D721Med (cell line): ENCODE data around the gene FMNL3.

Source experiments
- DNase-seq: peaks from one replicate; pipeline ENCODE4 v3.0.0; 2011; ENCODE audit warnings: low spot score; ENCODE audit not compliant: insufficient read length
- FAIRE-seq: peaks from 2 replicates; lab custom pipeline; 2011; peaks lifted over from hg19 to GRCh38; lab: Jason Lieb, UNC
- TF ChIP-seq, protein P1 (sequence below): IDR thresholded peaks from 2 replicates; pipeline ENCODE4 v1.5.1; 2012; ENCODE audit warnings: mild to moderate bottlenecking, control low read depth; ENCODE audit not compliant: insufficient read depth; ENCODE audit errors: missing control alignments

The FMNL3 gene

DNA sequence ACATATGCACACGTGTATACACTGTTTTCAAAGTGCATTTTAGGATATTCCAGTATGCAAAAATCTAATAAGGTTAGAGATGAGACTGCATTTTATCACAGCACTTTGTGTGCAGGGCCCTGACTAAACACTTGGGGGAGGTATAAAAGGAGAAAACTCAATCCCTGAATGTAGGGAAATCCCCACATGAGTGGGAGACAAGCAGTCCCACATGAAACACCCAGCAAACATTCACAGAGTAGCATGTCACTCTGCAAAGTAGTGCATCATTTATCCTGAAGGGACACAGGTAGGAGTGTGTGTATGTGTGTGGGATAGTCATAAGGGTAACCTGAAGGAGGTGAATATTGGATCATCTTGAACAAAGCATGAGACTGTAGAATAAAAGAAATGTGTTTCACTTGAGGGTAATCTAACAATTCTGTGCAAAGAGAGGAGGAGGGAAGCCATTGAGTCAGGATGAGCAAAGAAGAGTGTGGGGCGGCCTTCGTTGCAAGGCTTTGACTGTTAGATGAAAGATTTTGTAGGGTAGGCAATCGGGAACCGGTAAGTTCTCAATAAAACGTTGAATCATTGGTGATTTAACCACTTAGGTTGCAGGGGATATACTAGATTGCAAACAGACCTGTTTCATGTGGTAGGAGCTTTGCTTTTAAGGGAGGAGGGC lies 80.9 kb downstream of the FMNL3 start:
- no peak for DNase-seq
- TF ChIP-seq, protein P1, sequence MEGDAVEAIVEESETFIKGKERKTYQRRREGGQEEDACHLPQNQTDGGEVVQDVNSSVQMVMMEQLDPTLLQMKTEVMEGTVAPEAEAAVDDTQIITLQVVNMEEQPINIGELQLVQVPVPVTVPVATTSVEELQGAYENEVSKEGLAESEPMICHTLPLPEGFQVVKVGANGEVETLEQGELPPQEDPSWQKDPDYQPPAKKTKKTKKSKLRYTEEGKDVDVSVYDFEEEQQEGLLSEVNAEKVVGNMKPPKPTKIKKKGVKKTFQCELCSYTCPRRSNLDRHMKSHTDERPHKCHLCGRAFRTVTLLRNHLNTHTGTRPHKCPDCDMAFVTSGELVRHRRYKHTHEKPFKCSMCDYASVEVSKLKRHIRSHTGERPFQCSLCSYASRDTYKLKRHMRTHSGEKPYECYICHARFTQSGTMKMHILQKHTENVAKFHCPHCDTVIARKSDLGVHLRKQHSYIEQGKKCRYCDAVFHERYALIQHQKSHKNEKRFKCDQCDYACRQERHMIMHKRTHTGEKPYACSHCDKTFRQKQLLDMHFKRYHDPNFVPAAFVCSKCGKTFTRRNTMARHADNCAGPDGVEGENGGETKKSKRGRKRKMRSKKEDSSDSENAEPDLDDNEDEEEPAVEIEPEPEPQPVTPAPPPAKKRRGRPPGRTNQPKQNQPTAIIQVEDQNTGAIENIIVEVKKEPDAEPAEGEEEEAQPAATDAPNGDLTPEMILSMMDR = no peak
- FAIRE-seq = no peak

DNA sequence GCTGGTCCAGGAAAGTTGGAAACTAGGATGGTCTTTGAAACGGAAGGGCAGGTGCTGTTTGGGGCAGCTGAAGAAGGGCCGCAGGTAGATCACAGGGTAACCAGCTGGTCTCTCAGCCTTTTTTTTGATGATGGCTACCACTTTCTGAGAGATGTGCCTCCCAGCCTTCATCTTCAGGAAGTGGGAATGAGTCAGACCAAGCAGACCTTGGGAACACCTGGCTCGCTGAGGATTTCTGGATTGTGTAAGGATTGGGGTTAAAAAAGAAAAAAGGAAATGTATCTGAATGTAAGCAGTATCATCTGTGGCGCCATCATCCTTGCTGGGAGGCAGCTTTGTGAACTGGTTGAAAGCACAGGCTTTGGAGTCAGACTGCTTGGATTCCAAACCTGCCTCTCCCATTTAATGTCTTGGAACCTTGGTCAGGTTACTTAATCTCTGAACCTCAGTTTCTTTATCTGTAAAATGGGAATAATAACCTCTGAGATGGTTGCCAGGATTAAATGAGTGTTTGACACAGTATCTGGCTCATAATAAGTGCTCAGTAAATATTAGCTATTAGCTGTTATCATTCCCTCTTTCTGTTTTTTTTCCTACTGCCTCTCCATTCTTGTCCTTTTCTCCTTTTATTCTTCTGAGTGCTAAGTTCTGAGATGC lies 82.2 kb downstream of the FMNL3 start:
- TF ChIP-seq, protein P1 = no peak
- FAIRE-seq (no peak), DNase-seq (no peak)

DNA sequence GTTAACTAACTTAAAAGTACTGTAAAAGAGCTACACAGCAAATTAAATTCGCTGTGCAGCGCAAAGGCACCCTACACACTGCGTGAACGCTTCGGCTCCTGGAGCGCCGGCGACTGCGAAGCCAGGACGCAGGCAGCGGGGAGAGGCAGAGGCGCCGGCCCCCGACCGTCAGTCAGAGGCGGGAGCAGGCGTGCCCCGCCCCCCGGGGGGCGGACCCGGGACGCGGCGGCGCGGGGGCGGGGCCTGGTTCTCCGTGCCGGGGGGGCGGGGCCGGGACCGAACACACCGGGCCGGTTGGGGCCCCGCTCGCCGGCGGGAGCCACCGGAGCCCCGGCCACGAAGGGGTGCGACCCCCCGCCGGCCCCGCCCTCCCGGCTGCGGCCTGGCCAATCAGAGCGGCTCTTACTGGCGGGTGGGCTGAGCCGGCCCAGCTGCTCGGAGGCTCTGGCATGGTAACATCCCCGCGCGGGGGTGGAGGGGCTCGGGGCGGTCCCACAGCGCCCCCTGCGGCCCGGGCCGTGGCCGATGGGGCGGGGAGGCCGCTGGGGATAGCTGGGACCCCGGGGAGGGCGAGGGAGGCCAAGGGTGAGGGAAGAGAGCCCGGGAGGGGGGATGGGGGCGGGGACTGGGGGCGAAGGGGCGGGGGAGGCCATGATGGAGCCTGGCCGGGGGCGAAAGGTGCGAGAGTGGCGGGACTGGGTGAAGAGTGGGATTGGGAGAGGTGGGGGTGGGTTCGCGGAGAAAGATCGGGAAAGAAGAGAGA lies 83.9 kb downstream of the FMNL3 start, which contains the start of gene PRPF40B:
Gene PRPF40B (plus strand): TSS at position 420 of the 763 bp plus-strand sequence. CDS start 30 bp downstream, at position 450.
- DNase-seq (peak; percentile 94), FAIRE-seq (no peak)
- TF ChIP-seq, protein P1 = peak; percentile 55

DNA sequence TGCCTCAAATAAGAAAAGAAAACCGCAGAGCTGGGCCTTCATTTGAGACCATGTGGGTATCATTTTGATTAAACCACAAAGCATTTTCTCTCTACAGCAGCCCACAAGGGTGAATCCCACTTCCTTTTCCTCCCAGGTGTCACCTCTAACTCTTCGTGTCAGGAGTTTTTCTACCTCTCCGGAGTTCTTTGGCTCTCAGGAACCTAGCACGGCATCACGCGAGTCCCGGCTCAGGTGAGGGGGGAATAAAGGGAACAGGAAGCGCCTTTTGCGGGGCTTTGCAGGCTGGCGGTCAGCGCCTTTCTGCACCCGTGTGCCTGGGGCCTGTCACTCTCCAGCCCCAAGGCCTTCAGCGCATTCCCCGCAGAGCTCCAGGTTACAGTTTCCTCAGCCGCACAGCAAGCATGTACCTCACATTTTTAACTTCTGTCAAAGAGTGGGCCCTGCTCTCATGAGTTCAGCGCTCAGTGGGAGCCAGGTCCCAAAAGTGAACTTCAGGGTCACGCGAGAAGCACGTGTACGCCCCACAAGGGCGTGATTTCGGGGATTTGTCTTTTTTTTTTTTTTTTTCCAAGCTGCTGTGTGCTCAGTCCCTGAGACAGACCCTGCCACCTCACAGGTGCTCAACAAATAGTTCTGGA lies 84.6 kb downstream of the FMNL3 start:
- TF ChIP-seq, protein P1 = no peak
- no peak for DNase-seq
- FAIRE-seq = no peak

DNA sequence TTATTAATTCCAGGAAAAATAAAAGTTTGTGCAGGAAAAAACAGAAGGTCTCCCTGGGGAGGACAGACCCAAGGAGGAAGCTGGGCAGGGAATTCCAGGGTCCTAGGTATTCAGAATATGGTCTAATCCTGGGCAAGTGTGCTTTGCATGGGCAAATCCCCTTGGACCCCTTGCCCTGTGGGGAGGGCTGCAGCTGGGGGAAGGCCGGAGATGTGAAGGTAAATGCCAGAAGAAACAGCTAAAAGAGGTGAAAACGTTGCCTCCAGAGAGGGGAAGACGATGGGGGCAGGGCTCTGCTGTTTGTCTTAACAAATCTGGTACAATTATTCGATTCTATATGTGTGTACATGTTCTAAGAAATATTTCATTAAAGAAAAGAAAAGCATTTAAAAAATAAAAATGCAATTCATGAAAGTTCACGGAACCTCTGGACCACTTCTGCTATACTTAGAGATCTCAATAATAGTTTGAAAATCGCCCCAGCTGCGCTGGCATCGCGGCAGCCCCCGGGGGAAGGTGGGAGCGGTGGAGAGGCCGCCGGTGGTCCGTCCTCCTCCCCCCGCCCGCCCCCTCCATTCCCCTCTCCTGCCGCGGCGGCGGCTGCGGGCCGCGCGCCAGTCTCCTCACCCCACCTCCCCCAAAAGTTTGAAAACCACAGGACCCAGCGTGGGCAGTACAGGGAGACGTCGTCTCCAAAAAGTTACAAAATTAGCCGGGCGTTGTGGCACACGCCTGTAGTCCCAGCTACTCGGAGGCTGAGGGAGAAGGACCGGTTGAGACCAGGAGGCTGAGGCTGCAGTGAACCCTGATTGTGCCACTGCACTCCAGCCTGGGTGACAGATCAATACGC lies 85.3 kb downstream of the FMNL3 start:
- DNase-seq = no peak
- FAIRE-seq = no peak
- TF ChIP-seq, protein P1 = no peak

DNA sequence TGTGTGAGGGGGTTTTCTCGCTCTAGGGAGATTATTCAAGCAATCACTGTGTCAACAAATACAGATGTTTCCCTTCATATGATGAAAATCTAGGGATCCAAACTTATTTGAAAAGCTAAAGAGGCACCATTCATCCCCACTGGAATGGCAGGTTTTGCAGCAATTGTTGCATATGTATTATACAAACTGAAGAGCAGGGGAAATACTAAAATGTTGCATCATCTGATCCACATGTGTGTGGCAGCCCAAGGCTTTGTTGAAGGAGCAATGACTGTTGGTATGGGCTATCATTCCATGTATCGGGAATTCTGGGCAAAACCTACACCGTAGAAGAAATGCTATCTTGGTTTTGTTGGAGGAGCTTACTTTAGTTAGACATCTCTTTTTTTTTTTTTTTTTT lies 87.9 kb downstream of the FMNL3 start:
- DNase-seq = no peak
- FAIRE-seq = no peak

More for the DNA sequence above, 87.9 kb downstream of the FMNL3 start:
- TF ChIP-seq, protein P1 = no peak
